GM21619 (cell line): ENCODE data around the gene USP37.

Source experiments
- ATAC-seq: cut with Tn5 transposase; IDR thresholded peaks from one replicate; pipeline ENCODE4 v1.9.1; 2021; ENCODE audit not compliant: unreplicated experiment

Gene USP37

DNA sequence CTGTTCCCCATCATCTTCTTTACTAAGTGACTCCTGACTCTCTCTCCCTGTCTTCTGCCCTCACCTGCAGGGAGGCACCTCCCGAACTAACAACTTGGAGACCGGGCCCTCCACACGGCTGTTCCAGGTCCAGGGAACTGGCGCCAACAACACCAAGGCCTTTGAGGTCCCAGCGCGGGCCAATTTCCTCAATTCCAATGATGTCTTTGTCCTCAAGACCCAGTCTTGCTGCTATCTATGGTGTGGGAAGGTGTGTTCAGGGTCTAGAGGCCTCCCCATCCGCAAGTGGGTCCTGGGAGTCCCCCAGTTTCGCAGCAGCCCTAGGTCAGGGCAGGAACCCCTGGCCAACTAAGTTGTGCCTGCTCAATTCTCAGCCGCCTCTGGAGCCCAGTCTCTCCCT lies 133.7 kb downstream of the USP37 start:
- ATAC-seq: no peak

GRCh38 chr2:218432676-218433365 lies 135.3 kb downstream of the USP37 start:
- no peak for ATAC-seq

- ATAC-seq: no peak
These were observed 136.3 kb downstream of the USP37 start for GRCh38 chr2:218431878-218432277.

DNA sequence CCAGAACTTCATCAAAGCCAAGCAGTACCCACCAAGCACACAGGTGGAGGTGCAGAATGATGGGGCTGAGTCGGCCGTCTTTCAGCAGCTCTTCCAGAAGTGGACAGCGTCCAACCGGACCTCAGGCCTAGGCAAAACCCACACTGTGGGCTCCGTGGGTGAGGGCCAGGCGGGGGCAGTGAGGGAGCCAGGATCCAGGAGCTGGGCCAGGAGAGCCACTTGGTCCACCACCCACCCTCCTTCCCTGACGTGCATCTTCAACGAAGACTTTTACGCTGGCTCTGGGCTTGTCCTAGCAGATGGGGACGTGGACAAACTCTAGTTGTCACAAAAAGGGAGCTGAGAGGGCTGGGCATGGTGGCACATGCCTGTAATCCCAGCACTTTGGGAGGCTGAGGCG lies 137.4 kb downstream of the USP37 start:
- ATAC-seq: no peak

DNA sequence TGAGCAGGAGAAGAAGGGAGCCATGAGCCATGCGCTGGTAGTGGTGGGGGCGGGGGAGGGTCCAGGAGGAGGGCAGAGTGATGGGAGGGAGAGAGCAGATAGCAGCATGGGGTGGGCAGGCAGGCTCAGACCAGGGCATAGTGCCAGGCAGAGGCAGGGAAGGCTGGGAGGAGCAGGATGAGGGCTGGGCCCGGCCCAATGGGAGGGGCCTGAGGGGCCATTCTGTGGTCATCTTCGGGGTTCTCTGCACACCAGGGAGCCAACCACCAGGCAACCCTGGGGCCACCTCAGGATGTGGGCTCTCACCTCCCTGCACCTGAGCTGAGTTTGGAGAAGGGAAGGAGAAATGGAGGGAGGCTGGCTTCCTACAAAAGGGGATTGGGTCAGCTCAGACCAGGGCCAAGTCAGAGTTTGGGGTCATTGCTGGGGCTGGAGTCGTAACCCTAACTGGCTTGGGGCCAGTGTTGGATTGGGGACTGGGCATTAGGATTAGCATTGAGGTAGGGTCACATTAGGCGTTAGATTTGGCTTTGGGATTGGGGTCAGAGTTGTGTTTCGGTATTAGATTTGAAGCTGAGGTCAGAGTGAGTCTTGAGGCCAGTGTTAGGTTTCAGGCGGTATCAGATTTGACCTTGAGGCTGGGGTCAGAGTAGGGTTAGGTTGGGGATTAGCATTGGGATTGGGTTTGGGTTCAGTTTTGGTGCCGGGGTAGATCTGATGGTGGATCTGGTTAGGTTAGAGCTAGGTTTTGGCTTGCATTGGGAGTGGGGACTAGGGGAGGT lies 138.0 kb downstream of the USP37 start:
- no peak for ATAC-seq

GRCh38 chr2:218428846-218429558 lies 139.1 kb downstream of the USP37 start:
- ATAC-seq: no peak

DNA sequence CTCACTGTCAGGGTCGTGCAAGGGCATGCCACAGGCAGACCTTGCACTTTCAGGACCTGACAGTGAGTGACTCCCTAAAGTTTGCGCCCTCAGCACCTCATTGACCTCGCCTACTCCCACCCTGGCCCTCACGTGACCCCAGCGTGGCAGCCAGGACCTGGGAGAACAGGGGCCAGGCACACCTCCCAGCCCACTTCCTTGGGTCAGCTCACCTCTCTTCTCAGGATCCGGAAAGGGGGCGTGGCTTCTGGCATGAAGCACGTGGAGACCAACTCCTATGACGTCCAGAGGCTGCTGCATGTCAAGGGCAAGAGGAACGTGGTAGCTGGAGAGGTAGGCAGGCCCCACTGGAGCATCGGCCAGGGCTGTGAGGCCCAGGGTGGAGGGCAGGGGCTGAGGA lies 140.4 kb downstream of the USP37 start:
- ATAC-seq: no peak

DNA sequence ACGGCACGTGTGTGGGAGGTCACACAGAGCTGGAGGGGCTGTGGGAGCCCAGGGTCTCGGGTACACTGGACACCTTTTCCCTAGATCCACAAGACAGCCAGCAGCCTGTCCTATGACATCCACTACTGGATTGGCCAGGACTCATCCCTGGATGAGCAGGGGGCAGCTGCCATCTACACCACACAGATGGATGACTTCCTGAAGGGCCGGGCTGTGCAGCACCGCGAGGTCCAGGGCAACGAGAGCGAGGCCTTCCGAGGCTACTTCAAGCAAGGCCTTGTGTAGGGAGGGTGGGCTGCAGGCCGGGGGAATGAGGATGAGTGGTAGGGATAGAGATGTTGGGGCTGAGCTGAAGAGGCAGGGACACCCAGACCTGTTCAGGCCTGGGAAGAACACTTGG lies 142.6 kb downstream of the USP37 start:
- no peak for ATAC-seq

GRCh38 chr2:218423584-218423983 lies 144.6 kb downstream of the USP37 start:
- ATAC-seq: no peak

DNA sequence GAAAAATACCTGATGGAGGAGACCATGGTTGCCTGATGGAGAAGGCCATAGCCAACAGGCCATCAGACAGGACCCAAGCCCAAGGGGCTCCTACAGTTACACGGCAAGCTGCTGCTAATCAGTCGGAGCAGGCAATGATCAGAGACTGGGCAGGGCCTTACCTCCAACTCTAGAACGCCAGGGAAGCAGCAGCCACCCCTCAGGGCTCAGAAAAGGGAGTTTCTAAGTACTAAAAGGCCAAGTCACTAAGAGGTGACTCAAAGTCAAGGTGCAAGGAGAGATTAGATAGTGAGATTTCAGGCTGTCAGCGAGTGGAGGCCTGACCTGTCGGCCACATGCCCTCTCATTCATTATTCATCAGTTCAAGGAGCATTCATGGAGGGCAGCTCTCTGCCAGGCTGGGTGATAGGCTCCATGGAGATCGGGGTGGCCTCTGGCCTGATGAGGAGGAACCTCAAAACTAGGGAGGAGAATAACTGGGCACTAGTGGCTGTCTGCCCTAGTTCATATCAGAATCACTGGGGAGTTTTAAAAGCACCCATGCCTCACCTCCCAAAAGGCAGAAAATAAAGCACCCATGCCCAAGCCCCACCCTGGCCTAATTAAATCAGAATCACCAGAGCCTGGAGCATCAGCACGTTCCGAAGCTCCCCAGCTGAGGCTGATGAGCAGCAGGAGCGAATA lies 145.6 kb downstream of the USP37 start:
- no peak for ATAC-seq

GRCh38 chr2:218421027-218421426 lies 147.1 kb downstream of the USP37 start:
- ATAC-seq: no peak

DNA sequence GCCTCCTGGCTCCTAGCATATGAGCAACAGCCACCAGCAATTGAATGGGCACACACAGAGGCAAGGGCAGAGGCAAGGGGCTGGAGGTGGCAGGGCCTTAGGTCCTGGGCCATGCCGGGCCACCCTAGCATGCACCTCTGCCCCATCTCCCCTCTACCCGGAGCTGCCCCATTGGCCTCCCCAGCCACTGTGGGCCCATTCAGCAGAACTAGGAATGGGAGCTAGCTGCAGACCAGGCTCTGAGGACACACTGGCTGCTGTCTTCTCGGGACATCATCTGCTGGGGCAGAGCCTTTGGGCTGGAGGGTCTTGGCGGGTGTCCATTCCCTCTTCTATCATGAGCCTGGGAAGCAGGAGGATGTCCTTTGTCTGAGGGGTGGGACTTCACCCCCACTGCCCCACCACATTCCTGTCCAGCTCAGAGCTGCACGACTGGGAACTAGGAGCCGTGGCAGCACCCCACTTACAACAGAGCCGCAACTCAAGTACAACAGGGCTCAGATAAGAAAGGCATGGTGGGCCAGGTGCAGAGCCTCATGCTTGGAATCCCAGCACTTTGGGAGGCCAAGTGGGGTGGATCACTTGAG lies 148.4 kb downstream of the USP37 start:
- no peak for ATAC-seq

- ATAC-seq: no peak
These were observed 149.3 kb downstream of the USP37 start, which contains the start of gene VIL1 for GRCh38 chr2:218418717-218419458. Gene VIL1, plus strand, starts transcription at chr2:218419123. Its CDS starts 4,656 bp downstream, at chr2:218423779.

DNA sequence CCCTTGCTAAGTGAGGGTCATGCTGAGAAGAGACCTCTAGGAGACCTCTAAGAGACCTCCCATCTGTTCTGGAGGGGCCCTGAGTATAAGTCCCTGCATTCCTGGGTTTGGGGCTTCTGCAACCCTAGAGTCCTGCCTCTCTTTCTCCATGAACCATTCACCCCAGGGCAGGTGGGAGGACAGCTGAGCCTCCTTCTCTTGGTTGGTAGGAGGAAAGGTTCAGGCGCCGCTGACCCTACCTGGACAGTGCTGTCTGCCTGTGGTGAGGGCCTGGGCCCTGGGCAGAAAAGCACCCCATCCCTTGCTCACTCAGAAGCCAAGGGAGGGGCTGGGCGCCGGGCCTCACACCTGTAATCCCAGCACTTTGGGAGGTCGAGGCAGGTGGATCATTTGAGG lies 149.8 kb downstream of the USP37 start:
- no peak for ATAC-seq

DNA sequence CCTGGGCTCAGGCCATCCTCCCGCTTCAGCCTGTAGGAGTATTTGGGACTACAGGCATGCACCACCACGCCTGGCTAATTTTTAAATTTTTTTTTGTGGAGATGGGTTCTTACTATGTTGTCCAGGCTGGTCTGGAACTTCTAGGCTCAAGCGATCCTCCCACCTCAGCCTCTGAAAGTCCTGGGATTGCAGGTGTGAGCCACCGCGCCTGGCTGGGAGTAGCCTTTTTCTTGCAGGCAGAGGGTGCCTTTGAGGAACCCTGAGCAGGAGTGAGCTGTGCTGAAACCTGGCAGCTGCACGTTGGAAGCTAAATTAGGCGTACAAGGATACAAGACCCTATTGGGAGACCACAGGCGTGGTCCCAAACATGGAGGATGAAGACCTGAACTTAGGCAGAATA lies 160.4 kb downstream of the USP37 start:
- ATAC-seq: no peak

DNA sequence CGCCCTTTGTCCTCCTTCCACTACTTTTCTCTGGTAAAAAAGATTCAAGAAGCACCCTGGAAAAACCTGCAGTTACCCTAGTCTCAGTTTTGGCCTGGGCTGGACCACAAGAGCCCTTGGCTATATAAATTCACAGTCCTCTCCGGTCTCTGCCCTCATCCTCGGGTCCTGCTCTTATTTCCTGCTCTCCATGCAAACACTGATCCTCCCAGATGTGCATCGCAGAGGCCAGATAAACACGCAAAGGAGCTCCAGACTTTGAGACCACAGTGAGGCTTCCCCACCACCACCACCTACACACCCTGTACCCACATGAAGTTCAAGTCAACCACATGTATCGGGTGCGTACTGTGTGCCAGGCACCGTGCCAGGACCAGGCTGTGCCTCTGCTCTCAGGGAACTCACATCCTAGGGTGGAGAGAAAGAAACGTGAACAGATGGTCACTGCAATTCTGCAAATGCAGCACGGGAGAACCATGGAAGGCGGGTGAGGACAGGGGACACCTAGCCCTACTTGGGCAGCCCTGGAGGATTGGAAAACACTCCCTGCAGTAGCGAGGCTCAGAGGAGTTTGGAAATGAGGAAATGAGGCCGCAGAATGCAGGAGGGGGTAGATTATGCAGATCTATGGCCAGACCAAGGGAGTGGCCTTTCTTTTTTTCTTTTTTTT lies 161.1 kb downstream of the USP37 start:
- peak; percentile 6 for ATAC-seq

DNA sequence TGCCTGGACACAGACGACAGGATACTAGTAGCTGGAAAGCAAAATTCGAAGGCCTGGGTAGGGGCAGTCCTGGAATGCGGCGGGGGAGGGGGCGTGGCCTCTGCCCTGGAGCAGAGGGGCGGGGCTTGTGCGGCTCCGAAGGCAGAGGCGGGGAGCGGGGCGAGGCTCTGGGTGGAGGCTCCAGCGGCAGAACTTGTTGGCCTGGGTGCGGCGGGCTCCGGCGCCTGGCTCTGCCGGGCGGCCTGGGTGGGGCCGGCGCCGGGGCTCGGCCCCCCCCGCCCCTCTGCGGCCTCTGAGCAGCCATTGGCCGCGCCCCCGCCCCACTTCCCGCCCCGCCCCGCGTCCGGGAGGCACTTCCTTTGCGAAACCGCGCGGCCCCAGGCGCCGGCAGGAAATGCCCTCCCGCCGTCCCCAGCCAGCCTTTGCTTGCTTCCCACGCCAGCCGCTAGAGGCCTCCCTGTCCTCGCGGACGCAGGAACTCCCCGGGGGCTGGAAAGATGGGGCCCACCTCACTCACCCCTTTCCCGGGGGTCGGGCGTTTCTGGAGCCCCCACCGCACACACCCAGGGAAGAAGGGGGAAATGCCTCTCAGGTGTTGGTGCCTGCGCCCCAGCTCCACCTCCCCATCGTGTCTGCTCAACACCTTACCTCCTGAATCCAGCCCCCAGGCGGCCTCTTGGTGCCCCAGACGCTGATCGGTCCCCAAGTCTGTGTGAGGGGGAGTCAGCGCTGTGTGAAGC lies 161.8 kb downstream of the USP37 start:
- ATAC-seq: peak; percentile 83

GRCh38 chr2:218405746-218406208 lies 162.4 kb downstream of the USP37 start:
- no peak for ATAC-seq
